ENCODE results near the gene RAB20. TPM values are rescaled to one million over a fixed set of nuclear protein-coding genes. Genes with fewer than 3 reads are reported as not detected.

RAB20 gene
- total and polyA plus RNA-seq, 4 donors, result 9.8 to 36.9 (median 25.2) TPM

DNA sequence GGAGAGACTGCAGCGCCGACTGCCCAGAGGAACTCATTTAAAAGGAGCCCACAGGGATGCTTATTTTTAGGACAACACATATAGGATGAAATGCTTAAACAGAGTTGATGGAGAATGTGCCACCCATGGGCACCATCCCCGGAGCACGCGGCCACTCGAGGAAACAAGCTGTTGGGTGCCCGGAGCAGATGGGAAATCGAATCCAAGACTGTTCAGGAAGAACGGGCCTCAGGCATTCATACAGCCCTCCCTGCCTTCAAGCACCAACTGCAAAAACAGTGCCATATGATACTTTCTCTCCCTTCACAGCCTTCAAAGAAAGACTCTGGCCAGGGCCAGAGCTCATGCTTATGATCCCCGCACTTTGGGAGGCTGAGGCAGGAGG is 40.2 kb downstream of the RAB20 start (continued):
- TF ChIP-seq, protein P1, sequence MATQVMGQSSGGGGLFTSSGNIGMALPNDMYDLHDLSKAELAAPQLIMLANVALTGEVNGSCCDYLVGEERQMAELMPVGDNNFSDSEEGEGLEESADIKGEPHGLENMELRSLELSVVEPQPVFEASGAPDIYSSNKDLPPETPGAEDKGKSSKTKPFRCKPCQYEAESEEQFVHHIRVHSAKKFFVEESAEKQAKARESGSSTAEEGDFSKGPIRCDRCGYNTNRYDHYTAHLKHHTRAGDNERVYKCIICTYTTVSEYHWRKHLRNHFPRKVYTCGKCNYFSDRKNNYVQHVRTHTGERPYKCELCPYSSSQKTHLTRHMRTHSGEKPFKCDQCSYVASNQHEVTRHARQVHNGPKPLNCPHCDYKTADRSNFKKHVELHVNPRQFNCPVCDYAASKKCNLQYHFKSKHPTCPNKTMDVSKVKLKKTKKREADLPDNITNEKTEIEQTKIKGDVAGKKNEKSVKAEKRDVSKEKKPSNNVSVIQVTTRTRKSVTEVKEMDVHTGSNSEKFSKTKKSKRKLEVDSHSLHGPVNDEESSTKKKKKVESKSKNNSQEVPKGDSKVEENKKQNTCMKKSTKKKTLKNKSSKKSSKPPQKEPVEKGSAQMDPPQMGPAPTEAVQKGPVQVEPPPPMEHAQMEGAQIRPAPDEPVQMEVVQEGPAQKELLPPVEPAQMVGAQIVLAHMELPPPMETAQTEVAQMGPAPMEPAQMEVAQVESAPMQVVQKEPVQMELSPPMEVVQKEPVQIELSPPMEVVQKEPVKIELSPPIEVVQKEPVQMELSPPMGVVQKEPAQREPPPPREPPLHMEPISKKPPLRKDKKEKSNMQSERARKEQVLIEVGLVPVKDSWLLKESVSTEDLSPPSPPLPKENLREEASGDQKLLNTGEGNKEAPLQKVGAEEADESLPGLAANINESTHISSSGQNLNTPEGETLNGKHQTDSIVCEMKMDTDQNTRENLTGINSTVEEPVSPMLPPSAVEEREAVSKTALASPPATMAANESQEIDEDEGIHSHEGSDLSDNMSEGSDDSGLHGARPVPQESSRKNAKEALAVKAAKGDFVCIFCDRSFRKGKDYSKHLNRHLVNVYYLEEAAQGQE (IDR thresholded peaks at IDR 0.05), result no peak
- no peak for TF ChIP-seq GABPA (IDR thresholded peaks at IDR 0.05 in 1 of 2, conservative IDR thresholded peaks at IDR 0.05 in 1 of 2)
- no peak for TF ChIP-seq SP1 (IDR thresholded peaks at IDR 0.05)

GRCh38 chr13:110520431-110521295 is 40.9 kb downstream of the RAB20 start:
- TF ChIP-seq, protein P2, sequence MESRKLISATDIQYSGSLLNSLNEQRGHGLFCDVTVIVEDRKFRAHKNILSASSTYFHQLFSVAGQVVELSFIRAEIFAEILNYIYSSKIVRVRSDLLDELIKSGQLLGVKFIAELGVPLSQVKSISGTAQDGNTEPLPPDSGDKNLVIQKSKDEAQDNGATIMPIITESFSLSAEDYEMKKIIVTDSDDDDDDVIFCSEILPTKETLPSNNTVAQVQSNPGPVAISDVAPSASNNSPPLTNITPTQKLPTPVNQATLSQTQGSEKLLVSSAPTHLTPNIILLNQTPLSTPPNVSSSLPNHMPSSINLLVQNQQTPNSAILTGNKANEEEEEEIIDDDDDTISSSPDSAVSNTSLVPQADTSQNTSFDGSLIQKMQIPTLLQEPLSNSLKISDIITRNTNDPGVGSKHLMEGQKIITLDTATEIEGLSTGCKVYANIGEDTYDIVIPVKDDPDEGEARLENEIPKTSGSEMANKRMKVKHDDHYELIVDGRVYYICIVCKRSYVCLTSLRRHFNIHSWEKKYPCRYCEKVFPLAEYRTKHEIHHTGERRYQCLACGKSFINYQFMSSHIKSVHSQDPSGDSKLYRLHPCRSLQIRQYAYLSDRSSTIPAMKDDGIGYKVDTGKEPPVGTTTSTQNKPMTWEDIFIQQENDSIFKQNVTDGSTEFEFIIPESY (IDR thresholded peaks at IDR 0.05), result no peak
- TF ChIP-seq, protein P3, sequence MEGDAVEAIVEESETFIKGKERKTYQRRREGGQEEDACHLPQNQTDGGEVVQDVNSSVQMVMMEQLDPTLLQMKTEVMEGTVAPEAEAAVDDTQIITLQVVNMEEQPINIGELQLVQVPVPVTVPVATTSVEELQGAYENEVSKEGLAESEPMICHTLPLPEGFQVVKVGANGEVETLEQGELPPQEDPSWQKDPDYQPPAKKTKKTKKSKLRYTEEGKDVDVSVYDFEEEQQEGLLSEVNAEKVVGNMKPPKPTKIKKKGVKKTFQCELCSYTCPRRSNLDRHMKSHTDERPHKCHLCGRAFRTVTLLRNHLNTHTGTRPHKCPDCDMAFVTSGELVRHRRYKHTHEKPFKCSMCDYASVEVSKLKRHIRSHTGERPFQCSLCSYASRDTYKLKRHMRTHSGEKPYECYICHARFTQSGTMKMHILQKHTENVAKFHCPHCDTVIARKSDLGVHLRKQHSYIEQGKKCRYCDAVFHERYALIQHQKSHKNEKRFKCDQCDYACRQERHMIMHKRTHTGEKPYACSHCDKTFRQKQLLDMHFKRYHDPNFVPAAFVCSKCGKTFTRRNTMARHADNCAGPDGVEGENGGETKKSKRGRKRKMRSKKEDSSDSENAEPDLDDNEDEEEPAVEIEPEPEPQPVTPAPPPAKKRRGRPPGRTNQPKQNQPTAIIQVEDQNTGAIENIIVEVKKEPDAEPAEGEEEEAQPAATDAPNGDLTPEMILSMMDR (IDR thresholded peaks at IDR 0.05; ENCODE audit: low read depth, low read length, missing input control), result no peak
- TF ChIP-seq RAD21 (IDR thresholded peaks at IDR 0.05), result peak; percentile 54 to 68
- TF ChIP-seq, protein P4, sequence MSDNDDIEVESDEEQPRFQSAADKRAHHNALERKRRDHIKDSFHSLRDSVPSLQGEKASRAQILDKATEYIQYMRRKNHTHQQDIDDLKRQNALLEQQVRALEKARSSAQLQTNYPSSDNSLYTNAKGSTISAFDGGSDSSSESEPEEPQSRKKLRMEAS (IDR thresholded peaks at IDR 0.05), result peak; percentile 90
- peak; percentile 69 to 91 for TF ChIP-seq JUND (IDR thresholded peaks at IDR 0.05)
- TF ChIP-seq YY1 (IDR thresholded peaks at IDR 0.05), result peak; percentile 79
- peak; percentile 97 for TF ChIP-seq SP1 (IDR thresholded peaks at IDR 0.05)
- TF ChIP-seq GABPA (IDR thresholded peaks at IDR 0.05 in 1 of 2, conservative IDR thresholded peaks at IDR 0.05 in 1 of 2), result peak in 1 of 2 donors; percentile 67
- TF ChIP-seq HNF4G (IDR thresholded peaks at IDR 0.05), result peak; percentile 96
- TF ChIP-seq NR2F2 (IDR thresholded peaks at IDR 0.05), result peak; percentile 88
- TF ChIP-seq, protein P5, sequence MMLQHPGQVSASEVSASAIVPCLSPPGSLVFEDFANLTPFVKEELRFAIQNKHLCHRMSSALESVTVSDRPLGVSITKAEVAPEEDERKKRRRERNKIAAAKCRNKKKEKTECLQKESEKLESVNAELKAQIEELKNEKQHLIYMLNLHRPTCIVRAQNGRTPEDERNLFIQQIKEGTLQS (IDR thresholded peaks at IDR 0.05), result no peak
- peak; percentile 95 to 96 for TF ChIP-seq HNF4A (conservative IDR thresholded peaks at IDR 0.05)
- TF ChIP-seq TAF1 (conservative IDR thresholded peaks at IDR 0.05), result no peak
- peak; percentile 55 for TF ChIP-seq FOXA2 (IDR thresholded peaks at IDR 0.05)
- TF ChIP-seq RXRA (IDR thresholded peaks at IDR 0.05), result peak; percentile 87 to 95
- peak in 1 of 2 donors; percentile 78 for TF ChIP-seq EGR1 (IDR thresholded peaks at IDR 0.05; ENCODE audit: low read depth in 2 of 2)
- TF ChIP-seq, protein P1 (IDR thresholded peaks at IDR 0.05), result peak; percentile 83
- peak; percentile 63 for TF ChIP-seq FOXA1 (IDR thresholded peaks at IDR 0.05)
- DNase-seq (ENCODE audit: low spot score), result no peak
- H3K27ac ChIP-seq (ENCODE audit: low read depth in 1 of 2, low read length in 2 of 2), result peak overlapping the region; percentile 78
- H3K9ac ChIP-seq (ENCODE audit: low read depth in 1 of 2, low read length in 2 of 2), result no peak overlapping the region
- H3K4me1 ChIP-seq (ENCODE audit: control insufficient read depth in 4 of 4, insufficient read depth in 4 of 4, low read length in 3 of 4), result peaks cover 20 to 55% (median 49%) of the 10 kb centered on the region in 4 donors
- no peak overlapping the region for H3K4me3 ChIP-seq (ENCODE audit: low read depth in 1 of 3, low read length in 3 of 3)
- WGBS, result 25% methylated on average over 16 of the region's 16 CpGs
- no peaks in the 10 kb centered on the region for H3K9me3 ChIP-seq (ENCODE audit: control insufficient read depth in 4 of 4, low read length in 3 of 4)
- H3K36me3 ChIP-seq (ENCODE audit: control insufficient read depth in 4 of 4, insufficient read depth in 3 of 4, low read depth in 1 of 4, low read length in 3 of 4), result peaks cover 0 to 7% (median 0%) of the 10 kb centered on the region in 4 donors
- no peaks in the 10 kb centered on the region for H3K27me3 ChIP-seq (ENCODE audit: control insufficient read depth in 4 of 4, insufficient read depth in 4 of 4, low read length in 3 of 4)

All from liver (tissue), 9 donors.